NT2/D1 (cell line): ENCODE results near the gene CNOT1.
A peak's percentile ranks its signal among the peaks of the same experiment; 100 is the strongest.

Experiments
- DNase-seq: peaks from one replicate; pipeline ENCODE4 v3.0.0-alpha.2; 2011; ENCODE audit warnings: low read depth, low spot score
- H3K27me3 ChIP-seq: 2 replicates; pipeline ENCODE4 v1.6.0; 2011; ENCODE audit warnings: mild to moderate bottlenecking; ENCODE audit not compliant: insufficient read length, insufficient read depth
- H3K36me3 ChIP-seq: 2 replicates; pipeline ENCODE4 v1.6.1; 2011; ENCODE audit warnings: mild to moderate bottlenecking, low read length, mixed read lengths; ENCODE audit not compliant: insufficient read depth, insufficient read length
- H3K4me1 ChIP-seq: 2 replicates; pipeline ENCODE4 v1.5.1; 2011; ENCODE audit not compliant: insufficient read depth, insufficient read length
- H3K4me3 ChIP-seq: 2 replicates; pipeline ENCODE4 v1.5.1; 2011; ENCODE audit warnings: low read depth; ENCODE audit not compliant: insufficient read length
- H3K9ac ChIP-seq: 2 replicates; pipeline ENCODE4 v1.6.0; 2011; ENCODE audit warnings: low read depth; ENCODE audit not compliant: insufficient read length
- H3K9me3 ChIP-seq: 2 replicates; pipeline ENCODE4 v1.5.1; 2011; ENCODE audit warnings: mild to moderate bottlenecking, low read length; ENCODE audit not compliant: insufficient read depth
- SUZ12 ChIP-seq: IDR thresholded peaks from 2 replicates; pipeline ENCODE4 v1.6.1; 2011; ENCODE audit not compliant: insufficient read length, insufficient read depth; ENCODE audit errors: extremely low read depth
- YY1 ChIP-seq: IDR thresholded peaks from 2 replicates; pipeline ENCODE4 v1.6.1; 2011; ENCODE audit not compliant: insufficient read length, insufficient read depth
- ZNF274 ChIP-seq: IDR thresholded peaks from 2 replicates; pipeline ENCODE4 v1.6.1; 2011; ENCODE audit warnings: mild to moderate bottlenecking, low read depth, low read length

CNOT1 gene

DNA sequence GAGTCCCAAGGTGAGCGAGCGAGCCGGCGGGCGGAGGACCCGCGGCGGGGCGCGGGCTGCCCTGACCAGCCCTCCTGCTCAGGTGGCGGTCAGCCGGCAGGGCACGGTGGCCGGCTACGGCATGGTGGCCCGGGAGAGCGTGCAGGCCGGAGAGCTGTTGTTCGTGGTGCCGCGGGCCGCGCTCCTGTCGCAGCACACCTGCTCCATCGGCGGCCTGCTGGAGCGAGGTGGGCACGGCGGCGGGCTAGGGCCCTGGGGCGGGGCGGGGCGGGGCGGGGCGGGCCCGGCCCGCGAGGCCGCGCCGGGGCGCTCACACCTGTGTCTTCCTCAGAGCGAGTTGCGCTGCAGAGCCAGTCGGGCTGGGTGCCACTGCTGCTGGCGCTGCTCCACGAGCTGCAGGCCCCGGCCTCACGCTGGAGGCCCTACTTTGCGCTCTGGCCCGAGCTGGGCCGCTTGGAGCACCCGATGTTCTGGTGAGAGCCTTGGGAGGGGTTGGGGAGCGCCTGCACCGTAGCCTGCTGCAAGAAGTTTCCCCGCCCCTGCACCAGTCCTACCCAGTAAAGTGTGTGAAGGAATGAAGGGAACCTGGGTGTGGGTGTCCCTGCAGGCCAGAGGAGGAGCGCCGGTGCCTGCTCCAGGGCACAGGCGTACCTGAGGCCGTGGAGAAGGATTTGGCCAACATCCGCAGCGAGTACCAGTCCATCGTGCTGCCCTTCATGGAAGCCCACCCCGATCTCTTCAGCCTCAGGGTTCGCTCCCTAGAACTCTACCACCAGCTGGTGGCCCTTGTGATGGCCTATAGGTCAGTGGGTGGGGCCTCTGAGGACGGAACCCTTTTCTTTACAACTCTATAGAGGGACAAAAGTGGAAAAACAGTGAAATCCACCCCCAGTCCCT is 113.5 kb downstream of the CNOT1 start:
- DNase-seq: no peak

DNA sequence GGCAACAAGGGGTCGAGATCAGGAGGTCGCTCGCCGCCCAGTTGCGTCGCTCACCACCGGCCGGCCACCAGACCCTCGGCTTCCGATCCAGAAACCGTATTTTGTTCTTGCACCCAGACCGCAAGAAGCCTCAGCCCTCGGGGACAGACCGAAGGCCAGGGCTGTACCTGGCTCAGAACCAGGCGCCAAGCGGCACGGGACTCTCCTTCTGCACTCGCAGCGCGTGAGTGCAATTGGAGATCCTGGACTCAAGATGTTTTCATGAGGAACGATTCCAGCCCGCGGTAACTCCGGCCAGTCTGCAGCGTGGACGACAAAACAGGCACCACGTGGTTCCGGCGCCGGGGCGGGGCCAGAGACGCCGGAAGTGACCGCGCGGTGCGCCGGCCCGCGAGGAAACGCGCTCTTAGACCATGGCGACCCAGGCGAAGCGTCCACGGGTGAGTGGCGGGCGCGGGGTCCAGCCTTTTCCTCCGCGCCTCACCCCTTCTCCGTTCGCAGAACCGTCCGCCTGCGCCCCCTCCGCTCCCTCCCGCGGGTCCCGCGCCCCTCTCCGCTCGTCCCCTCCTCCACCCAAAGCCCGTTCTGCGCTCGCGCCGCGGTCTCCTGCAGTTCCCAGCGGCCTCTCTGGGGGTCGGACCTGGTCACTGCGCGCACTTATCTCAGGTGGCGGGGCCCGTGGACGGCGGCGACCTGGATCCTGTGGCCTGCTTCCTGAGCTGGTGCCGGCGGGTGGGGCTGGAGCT is 114.3 kb downstream of the CNOT1 start, which contains the start of gene SETD6:
Gene SETD6 (plus strand): TSS at position 393 of the 746 bp plus-strand sequence. CDS start 21 bp downstream, at position 414.
- H3K4me1 ChIP-seq: peaks cover 20% of the 10 kb centered on the region
- TF ChIP-seq YY1: peak; percentile 38
- TF ChIP-seq SUZ12: no peak
- H3K4me3 ChIP-seq: peak within 1 kb of the TSS; percentile 98
- no peaks in the 10 kb centered on the region for H3K27me3 ChIP-seq
- H3K9ac ChIP-seq: peak within 1 kb of the TSS; percentile 98
- peak; percentile 82 for DNase-seq
- peaks cover 59% of the 10 kb centered on the region for H3K36me3 ChIP-seq
- H3K9me3 ChIP-seq: no peaks in the 10 kb centered on the region

More for the DNA sequence above, 113.5 kb downstream of the CNOT1 start:
- Histone ChIP-seq H3K4me3 (peak overlapping the region; percentile 98), H3K9me3 (no peaks in the 10 kb centered on the region), H3K9ac (peak overlapping the region; percentile 98), H3K27me3 (no peaks in the 10 kb centered on the region), H3K36me3 (peaks cover 60% of the 10 kb centered on the region), H3K4me1 (peaks cover 12% of the 10 kb centered on the region)
- TF ChIP-seq SUZ12 (no peak), ZNF274 (no peak), YY1 (no peak)

- DNase-seq: no peak
- peaks cover 60% of the 10 kb centered on the region for H3K36me3 ChIP-seq
- no peak overlapping the region for H3K4me3 ChIP-seq
- H3K4me1 ChIP-seq: peaks cover 24% of the 10 kb centered on the region
- no peaks in the 10 kb centered on the region for H3K27me3 ChIP-seq
- peak overlapping the region; percentile 39 for H3K9ac ChIP-seq
- H3K9me3 ChIP-seq: no peaks in the 10 kb centered on the region
- TF ChIP-seq YY1: no peak
Measured at GRCh38 chr16:58513874-58514273, 115.8 kb downstream of the CNOT1 start.

DNA sequence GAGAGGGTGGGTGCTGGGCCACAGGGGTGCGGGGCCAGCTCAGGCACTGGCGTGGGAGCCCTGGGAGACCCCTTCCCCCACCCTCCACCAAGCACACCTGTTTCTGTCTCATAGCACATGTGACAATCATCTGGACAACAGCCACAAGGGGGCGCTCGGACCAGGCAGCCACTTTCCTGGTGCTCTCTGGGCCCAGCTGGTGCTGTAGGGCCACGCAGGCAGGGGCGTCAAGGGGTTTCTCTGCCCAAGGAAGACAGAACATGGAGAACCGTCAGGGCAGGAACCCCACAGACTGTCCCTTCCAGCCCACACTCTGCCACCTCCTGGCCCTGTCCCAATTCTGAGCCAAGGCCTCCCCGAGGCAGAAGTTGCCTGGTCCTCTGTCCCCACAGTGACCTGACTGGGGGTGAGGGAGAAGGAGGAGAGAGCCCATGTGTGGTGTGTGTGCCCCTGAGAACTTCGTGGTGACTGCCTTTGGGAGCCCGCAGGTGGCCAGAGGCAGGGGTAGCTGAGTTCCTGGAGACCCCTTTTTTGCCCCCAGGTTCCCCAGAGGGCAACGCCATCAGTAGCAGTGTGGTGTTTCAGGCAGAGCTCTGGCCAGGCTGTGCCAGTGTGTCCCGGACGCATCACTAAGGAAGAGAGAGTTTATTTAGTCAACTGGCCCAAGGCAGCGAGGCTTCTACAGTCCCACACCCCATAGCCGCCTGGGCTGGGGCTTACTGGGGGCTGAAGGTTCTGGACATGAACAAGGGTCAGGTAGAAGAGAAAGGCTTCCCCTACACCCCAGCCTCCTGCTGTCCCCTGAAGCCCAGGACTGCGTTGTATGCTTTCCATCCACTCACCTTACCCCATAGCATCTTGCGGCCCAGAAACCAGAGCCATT is 117.5 kb downstream of the CNOT1 start:
- Histone ChIP-seq H3K4me1 (peaks cover 24% of the 10 kb centered on the region), H3K36me3 (peaks cover 43% of the 10 kb centered on the region), H3K4me3 (no peak overlapping the region), H3K9ac (peak overlapping the region; percentile 56), H3K27me3 (no peaks in the 10 kb centered on the region), H3K9me3 (no peaks in the 10 kb centered on the region)
- TF ChIP-seq ZNF274 (no peak), SUZ12 (no peak), YY1 (no peak)
- DNase-seq: no peak

- no peak for DNase-seq
- Histone ChIP-seq H3K4me3 (no peak overlapping the region), H3K4me1 (peaks cover 18% of the 10 kb centered on the region), H3K9me3 (no peaks in the 10 kb centered on the region), H3K36me3 (peaks cover 32% of the 10 kb centered on the region), H3K27me3 (no peaks in the 10 kb centered on the region), H3K9ac (peak overlapping the region; percentile 46)
- TF ChIP-seq SUZ12: no peak
- no peak for TF ChIP-seq YY1
- no peak for TF ChIP-seq ZNF274
Measured at GRCh38 chr16:58510776-58511628, 118.6 kb downstream of the CNOT1 start.

GRCh38 chr16:58510097-58510775 is 119.4 kb downstream of the CNOT1 start:
- Histone ChIP-seq H3K9me3 (no peaks in the 10 kb centered on the region), H3K27me3 (no peaks in the 10 kb centered on the region), H3K4me1 (peaks cover 18% of the 10 kb centered on the region), H3K36me3 (peaks cover 32% of the 10 kb centered on the region), H3K9ac (no peak overlapping the region), H3K4me3 (no peak overlapping the region)
- TF ChIP-seq YY1 (no peak), ZNF274 (no peak), SUZ12 (no peak)
- no peak for DNase-seq
